Hematopoietic multipotent progenitor cell treated with erythropoietin and hydrocortisone succinate and interleukin-3 and kit ligand, for 17 days (in vitro differentiated cells): Measurements from ENCODE around the gene PLXND1.

Experiments used
- DNase-seq: peaks from one replicate; pipeline ENCODE4 v3.0.0-alpha.2; 2015; ENCODE audit warnings: low spot score

Gene PLXND1

GRCh38 chr3:129563332-129563731 lies 43.1 kb downstream of the PLXND1 start:
- no peak for DNase-seq

GRCh38 chr3:129562803-129563202 lies 43.7 kb downstream of the PLXND1 start:
- no peak for DNase-seq

GRCh38 chr3:129561619-129562248 lies 44.7 kb downstream of the PLXND1 start:
- DNase-seq: no peak

GRCh38 chr3:129560911-129561594 lies 45.4 kb downstream of the PLXND1 start:
- no peak for DNase-seq

GRCh38 chr3:129560269-129560787 lies 46.1 kb downstream of the PLXND1 start:
- no peak for DNase-seq

GRCh38 chr3:129559565-129560079 lies 46.9 kb downstream of the PLXND1 start:
- DNase-seq: no peak

GRCh38 chr3:129558772-129559564 lies 47.5 kb downstream of the PLXND1 start:
- DNase-seq: no peak

- DNase-seq: no peak
Observed at GRCh38 chr3:129558081-129558771, 48.2 kb downstream of the PLXND1 start.

- DNase-seq: no peak
Observed at GRCh38 chr3:129557548-129557894, 49.0 kb downstream of the PLXND1 start.

- no peak for DNase-seq
Observed at GRCh38 chr3:129556890-129557547, 49.5 kb downstream of the PLXND1 start.

GRCh38 chr3:129556358-129556695 lies 50.1 kb downstream of the PLXND1 start:
- DNase-seq: no peak

GRCh38 chr3:129555616-129556357 lies 50.7 kb downstream of the PLXND1 start:
- no peak for DNase-seq

- DNase-seq: no peak
Observed at GRCh38 chr3:129555153-129555550, 51.3 kb downstream of the PLXND1 start.

GRCh38 chr3:129554356-129555152 lies 51.9 kb downstream of the PLXND1 start:
- DNase-seq: no peak

- no peak for DNase-seq
Observed at GRCh38 chr3:129553719-129554118, 52.8 kb downstream of the PLXND1 start.

- DNase-seq: no peak
Observed at GRCh38 chr3:129553171-129553570, 53.3 kb downstream of the PLXND1 start.

- no peak for DNase-seq
Observed at GRCh38 chr3:129552287-129553050, 54.0 kb downstream of the PLXND1 start.

GRCh38 chr3:129549805-129550204 lies 56.7 kb downstream of the PLXND1 start:
- no peak for DNase-seq
